GM12892 (cell line): ENCODE results near the gene MAP3K2. TPM values are rescaled to one million over a fixed set of nuclear protein-coding genes. Genes with fewer than 3 reads are reported as not detected.

Source experiments
- DNase-seq: peaks from one replicate; pipeline ENCODE4 v3.0.0; 2011; ENCODE audit not compliant: insufficient read length
- FAIRE-seq: peaks from 2 replicates; lab custom pipeline; 2011; peaks lifted over from hg19 to GRCh38; lab: Jason Lieb, UNC
- POLR2A ChIP-seq: IDR thresholded peaks from 2 replicates; pipeline ENCODE4 v1.6.1; 2011; ENCODE audit warnings: low read depth, low read length, control low read depth
- POLR2AphosphoS5 ChIP-seq: IDR thresholded peaks from 2 replicates; pipeline ENCODE4 v1.6.1; 2011; ENCODE audit warnings: low read depth, low read length, control low read depth
- TAF1 ChIP-seq: IDR thresholded peaks from 2 replicates; pipeline ENCODE4 v1.6.1; 2011; ENCODE audit warnings: low read depth, mild to moderate bottlenecking, control low read depth, low read length, borderline replicate concordance
- polyA plus RNA-seq: library from polyadenylated mRNA; unstranded; fragments of >200 nt; gene quantifications from one replicate; pipeline ENCODE4 v1.2.1, GENCODE V29; 2012; ENCODE audit warnings: missing spikeins, inconsistent platforms; ENCODE audit not compliant: missing spikeins

The MAP3K2 gene
- polyA plus RNA-seq, result 12.9 TPM

DNA sequence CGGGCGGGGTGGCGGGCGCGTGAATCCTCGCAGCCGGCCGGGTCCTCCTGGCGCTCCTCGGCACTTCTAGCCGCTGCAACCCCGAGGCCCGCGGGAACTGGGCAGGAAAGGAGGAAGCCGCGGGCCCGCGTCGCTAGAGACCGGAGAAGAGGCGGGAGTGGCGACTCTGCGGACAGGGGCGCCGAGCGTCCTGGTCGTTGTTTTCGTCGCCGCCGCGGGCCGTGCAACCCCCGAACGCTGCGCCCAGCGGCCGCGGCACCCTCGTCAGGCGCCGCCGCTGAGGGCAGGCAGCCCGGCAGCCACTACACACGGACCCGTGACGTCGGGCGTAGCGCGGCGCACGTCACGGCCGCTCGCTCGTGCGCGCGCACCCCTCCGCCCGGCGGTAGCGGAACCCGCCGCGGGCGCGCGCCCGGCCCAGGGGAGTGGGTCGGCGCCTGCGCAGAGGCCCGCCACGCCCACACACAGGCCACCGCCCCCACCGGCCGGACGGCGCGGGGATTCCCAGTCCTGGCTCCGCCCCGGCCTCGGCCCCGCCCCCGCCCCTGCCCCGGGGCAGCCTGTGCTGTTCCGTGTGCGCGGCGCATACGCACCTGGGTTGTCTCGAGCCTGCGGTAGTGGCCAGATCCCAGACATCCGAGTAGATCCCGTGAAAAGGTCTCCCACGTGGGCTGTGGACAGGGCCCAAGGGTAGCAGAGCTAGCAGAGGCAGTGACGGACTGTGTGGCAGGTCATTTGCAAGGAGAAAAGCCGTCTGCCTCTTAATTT is at the start of gene MAP3K2:
MAP3K2 (minus strand) TSS at position 321 of the 768 bp plus-strand sequence. CDS start 44,846 bp downstream, outside the sequence.
- peak; percentile 88 for DNase-seq
- FAIRE-seq, result peak; percentile 99
- TF ChIP-seq POLR2A, result peak; percentile 92
- TF ChIP-seq TAF1, result 0 out of 2 replicates have a peak, but pooled peaks have one; percentile 57
- TF ChIP-seq POLR2AphosphoS5, result peak; percentile 89

DNA sequence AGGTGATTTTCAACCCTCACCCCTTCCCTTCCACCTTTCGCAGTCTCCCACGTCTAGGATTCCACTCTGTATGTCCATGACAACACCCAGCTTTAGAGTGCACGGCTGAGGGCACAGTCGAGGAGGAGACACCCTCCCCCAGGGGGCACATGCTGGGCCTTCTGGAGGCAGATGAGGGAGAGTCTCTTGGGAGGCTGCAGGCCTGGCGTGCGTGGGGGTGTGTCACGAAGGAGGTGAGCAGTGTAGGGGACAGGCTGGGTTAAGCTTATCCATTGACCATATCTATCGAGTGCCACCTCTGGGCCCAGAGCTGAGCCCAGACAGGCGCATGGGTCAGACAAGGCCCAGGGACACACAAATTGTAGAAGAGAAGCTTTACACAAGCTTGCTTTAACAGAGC is 49.3 kb upstream of the MAP3K2 start:
- FAIRE-seq (no peak), DNase-seq (no peak)
- TF ChIP-seq TAF1, result no peak
- no peak for TF ChIP-seq POLR2AphosphoS5
- no peak for TF ChIP-seq POLR2A

- TF ChIP-seq POLR2A (no peak), POLR2AphosphoS5 (no peak), TAF1 (no peak)
- no peak for FAIRE-seq
Observed at GRCh38 chr2:127434515-127434914, 46.7 kb upstream of the MAP3K2 start.

DNA sequence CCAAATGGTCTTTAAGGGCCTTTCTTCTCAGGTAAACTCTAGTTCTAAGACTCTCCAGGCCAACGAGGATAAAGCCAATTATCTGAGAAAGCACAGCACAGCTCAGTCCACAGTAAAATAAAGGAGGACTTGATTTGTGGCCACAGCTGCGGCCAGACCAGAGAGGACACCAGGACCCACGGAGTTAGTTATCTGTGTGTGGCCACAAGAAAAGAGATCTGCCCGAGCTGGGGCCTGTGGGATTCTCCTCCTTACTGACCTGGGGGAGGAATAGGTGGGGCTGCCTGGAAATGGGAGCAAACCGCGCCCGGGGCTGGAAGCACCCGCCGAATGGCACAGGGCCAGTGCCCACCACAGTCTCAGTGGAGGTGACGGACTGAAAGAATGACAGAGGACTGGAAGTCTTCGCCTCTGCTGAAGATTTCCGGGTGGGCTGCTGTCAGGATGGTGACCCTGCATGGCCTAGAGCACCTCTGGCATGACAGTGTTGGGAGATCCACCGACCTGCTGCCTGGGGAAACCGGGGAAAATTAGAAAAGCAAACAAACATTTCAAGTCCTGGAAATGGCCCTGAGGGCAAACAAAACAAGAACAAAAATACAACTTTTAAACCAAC is 43.7 kb upstream of the MAP3K2 start:
- FAIRE-seq (no peak), DNase-seq (no peak)
- TF ChIP-seq POLR2A (no peak), POLR2AphosphoS5 (no peak), TAF1 (no peak)

More at GRCh38 chr2:127434515-127434914, 46.7 kb upstream of the MAP3K2 start:
- DNase-seq, result no peak

GRCh38 chr2:127429844-127430425 is 42.2 kb upstream of the MAP3K2 start:
- DNase-seq, result no peak
- FAIRE-seq, result no peak
- TF ChIP-seq TAF1 (no peak), POLR2A (no peak), POLR2AphosphoS5 (no peak)

DNA sequence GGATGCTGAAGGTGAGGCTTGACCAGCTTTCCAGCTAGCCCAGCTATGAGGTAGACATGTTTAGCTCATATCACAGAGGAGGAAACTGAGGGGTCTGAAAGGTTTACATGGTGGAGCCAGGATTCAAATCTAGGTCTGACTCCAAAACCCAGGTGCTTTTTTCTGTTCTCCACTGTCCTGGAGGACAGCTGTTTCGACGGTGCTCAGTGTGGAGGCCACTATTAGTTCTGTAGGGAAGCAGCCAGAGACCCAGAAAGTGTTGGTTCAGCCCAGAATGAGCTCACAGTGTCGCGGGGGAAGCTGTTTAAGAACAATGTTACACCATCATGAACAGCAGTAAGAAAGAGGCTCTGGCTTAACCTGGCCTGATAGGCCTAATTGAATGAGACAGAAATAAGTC is 41.5 kb upstream of the MAP3K2 start:
- no peak for TF ChIP-seq TAF1
- no peak for TF ChIP-seq POLR2AphosphoS5
- no peak for TF ChIP-seq POLR2A
- FAIRE-seq (no peak), DNase-seq (no peak)

- FAIRE-seq, result no peak
- DNase-seq, result no peak
- TF ChIP-seq POLR2A (no peak), POLR2AphosphoS5 (no peak), TAF1 (no peak)
Observed at GRCh38 chr2:127428815-127429109, 41.0 kb upstream of the MAP3K2 start.

DNA sequence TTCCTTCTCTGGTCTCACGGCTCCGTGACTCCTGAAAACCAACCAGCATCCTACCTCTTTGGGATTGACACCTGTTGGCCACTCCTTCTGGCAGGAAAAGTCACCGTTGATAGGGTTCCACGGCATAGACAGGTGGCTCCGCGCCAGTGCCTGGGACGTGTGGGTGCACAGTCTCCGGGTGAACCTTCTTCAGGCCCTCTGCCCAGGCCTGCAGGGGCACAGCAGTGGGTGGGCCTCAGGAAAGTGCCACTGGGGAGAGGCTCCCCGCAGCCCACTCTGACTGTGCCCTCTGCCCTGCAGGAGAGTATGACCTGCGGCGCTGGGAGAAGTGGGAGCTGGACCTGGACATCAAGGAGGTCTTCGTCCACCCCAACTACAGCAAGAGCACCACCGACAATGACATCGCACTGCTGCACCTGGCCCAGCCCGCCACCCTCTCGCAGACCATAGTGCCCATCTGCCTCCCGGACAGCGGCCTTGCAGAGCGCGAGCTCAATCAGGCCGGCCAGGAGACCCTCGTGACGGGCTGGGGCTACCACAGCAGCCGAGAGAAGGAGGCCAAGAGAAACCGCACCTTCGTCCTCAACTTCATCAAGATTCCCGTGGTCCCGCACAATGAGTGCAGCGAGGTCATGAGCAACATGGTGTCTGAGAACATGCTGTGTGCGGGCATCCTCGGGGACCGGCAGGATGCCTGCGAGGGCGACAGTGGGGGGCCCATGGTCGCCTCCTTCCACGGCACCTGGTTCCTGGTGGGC is 40.5 kb upstream of the MAP3K2 start:
- FAIRE-seq (no peak), DNase-seq (no peak)
- TF ChIP-seq POLR2A, result no peak
- no peak for TF ChIP-seq POLR2AphosphoS5
- TF ChIP-seq TAF1, result no peak

- FAIRE-seq, result no peak
- DNase-seq, result no peak
- no peak for TF ChIP-seq POLR2A
- no peak for TF ChIP-seq POLR2AphosphoS5
- no peak for TF ChIP-seq TAF1
Observed at GRCh38 chr2:127427376-127428056, 39.7 kb upstream of the MAP3K2 start.

GRCh38 chr2:127426501-127427354 is 39.0 kb upstream of the MAP3K2 start:
- FAIRE-seq (no peak), DNase-seq (no peak)
- TF ChIP-seq TAF1 (no peak), POLR2A (no peak), POLR2AphosphoS5 (no peak)
